ENCODE measurements around the gene ATF7.

The ATF7 gene

DNA sequence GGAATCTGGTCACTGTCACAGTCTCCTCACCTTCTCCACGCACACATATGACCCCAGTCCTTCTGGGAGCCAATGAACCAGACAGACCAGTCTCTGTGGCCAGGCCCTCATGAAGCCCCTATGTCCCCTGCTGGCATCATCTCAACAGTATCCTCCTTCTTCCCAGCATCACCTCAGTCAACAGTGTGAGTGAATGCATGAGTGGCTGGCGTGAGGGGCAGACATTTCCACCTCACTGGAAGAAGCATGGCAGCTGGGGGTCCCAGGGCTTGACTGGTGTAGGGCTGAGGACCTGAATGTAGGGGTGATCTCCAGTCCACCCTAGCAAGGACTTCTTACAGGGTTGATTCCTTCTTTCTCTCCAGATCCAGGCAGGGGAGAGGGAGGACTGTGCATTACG lies 128.7 kb downstream of the ATF7 start:
- Mint-ChIP-seq H3K27ac (no peak overlapping the region), H3K4me1 (peaks cover 30 to 50% of the 10 kb centered on the region in 2 donors), H3K4me3 (no peak overlapping the region), H3K9me3 (peaks cover 0 to 4% of the 10 kb centered on the region in 2 donors), H3K36me3 (peaks cover 4 to 7% of the 10 kb centered on the region in 2 donors), H3K27me3 (no peaks in the 10 kb centered on the region)
- ATAC-seq (replicated peaks) = no peak
- no peak for DNase-seq

DNA sequence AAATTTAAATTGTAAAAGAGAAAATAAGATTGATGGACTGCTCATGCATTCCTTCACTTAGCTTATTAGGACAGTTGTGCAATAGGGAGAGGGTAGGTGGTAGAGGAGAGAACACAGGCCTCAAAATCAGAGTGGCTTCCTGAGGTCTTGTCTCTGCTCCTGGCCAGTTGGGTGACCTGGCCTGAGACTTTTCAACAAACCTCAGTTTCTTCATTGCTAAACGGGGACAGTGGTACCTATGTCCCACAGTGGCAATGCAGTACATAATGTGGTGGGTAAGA lies 129.5 kb downstream of the ATF7 start:
- H3K9me3 Mint-ChIP-seq = no peaks in the 10 kb centered on the region
- H3K4me1 Mint-ChIP-seq = peaks cover 30 to 50% of the 10 kb centered on the region in 2 donors
- H3K4me3 Mint-ChIP-seq = no peak overlapping the region
- ATAC-seq (replicated peaks) = no peak
- no peak overlapping the region for H3K27ac Mint-ChIP-seq
- H3K27me3 Mint-ChIP-seq = no peaks in the 10 kb centered on the region
- DNase-seq = no peak
- H3K36me3 Mint-ChIP-seq = peaks cover 0 to under 1% of the 10 kb centered on the region in 2 donors

DNA sequence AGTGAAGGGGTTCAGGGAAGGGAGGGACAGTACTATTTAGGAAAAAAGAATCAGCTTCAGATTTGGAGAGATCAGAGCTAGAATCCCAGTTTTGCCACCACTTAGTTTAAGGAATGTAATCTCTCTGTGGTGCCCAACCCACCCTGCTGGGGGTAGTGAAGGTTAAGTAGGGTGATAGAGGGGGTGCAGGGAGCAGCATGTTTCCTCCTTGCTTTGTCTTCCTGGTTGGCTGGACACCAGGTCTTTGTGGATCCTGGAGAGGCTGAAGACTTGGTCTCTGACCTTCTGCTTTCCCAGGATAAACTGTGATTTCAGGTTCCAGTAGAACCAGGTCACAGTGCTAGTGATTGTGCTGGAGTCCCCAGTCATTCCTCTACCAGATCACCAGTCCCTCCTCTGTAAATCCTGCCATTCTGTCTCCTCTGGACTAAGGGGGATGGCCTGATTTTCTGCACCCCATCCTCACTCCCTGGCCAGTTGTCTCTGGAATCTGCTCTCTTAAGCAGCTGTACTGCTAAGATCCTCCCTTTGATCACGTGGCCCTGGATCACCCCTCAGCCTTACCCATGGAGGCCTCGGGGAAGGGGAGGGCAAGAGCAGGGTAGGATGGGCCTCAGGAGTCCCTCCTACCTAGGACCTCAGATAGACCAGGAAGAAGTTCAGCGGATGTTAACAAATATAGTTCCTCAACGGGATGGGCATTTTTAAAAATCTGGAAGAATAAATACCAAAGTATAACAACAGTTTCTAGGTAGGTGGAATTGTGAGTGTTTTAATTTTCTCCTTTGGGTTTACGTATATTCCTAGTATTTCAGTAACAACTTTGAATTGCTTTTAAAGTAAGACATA lies 130.1 kb downstream of the ATF7 start:
- Mint-ChIP-seq H3K36me3 (no peaks in the 10 kb centered on the region), H3K27ac (peak overlapping the region; percentile 33), H3K9me3 (no peaks in the 10 kb centered on the region), H3K4me3 (no peak overlapping the region), H3K27me3 (no peaks in the 10 kb centered on the region), H3K4me1 (peaks cover 30 to 51% of the 10 kb centered on the region in 2 donors)
- DNase-seq = no peak
- ATAC-seq (replicated peaks) = no peak

DNA sequence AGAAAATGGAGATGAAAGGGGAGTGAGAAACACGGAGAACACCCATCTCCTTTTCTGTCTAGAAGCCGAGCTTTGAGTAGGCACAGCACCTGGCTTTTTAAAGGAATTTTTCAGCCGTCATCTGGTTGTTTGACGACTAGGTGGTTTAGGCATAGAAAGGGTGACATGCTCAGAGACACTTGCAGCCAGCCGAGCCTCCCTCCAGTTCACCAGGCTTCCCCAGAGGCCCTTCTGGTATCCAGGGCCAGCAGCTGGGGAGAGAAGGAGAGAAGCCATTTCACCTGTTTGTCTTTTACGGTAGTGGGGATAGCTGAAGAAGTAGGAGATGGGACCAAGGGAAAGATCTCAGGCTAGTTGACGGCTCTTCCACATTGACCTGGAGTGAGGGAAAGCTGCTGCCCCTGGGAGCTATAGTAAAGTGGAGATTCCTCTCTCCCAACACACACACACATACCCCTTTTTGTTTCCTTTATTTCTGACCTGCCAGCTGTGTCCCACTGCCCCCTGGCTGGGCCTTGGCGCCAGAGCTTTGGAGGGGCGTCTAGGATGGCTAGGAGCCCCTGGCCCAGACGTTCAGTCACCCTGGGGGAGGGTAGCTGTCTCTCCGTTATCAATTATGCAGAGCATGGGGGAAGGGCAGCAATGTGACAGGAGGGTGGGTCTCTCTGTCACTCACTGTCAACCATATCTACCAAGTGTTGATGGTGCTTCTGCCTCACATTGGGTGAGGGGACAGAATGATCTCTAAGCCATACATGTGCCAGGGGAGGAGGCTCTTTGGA lies 132.4 kb downstream of the ATF7 start:
- ATAC-seq (replicated peaks) = peak; percentile 8 to 11
- H3K4me1 Mint-ChIP-seq = peaks cover 22 to 39% of the 10 kb centered on the region in 2 donors
- H3K27me3 Mint-ChIP-seq = no peaks in the 10 kb centered on the region
- H3K4me3 Mint-ChIP-seq = peak overlapping the region; percentile 95 to 99
- H3K9me3 Mint-ChIP-seq = no peaks in the 10 kb centered on the region
- peak overlapping the region; percentile 95 for H3K27ac Mint-ChIP-seq
- no peaks in the 10 kb centered on the region for H3K36me3 Mint-ChIP-seq
- DNase-seq = no peak

DNA sequence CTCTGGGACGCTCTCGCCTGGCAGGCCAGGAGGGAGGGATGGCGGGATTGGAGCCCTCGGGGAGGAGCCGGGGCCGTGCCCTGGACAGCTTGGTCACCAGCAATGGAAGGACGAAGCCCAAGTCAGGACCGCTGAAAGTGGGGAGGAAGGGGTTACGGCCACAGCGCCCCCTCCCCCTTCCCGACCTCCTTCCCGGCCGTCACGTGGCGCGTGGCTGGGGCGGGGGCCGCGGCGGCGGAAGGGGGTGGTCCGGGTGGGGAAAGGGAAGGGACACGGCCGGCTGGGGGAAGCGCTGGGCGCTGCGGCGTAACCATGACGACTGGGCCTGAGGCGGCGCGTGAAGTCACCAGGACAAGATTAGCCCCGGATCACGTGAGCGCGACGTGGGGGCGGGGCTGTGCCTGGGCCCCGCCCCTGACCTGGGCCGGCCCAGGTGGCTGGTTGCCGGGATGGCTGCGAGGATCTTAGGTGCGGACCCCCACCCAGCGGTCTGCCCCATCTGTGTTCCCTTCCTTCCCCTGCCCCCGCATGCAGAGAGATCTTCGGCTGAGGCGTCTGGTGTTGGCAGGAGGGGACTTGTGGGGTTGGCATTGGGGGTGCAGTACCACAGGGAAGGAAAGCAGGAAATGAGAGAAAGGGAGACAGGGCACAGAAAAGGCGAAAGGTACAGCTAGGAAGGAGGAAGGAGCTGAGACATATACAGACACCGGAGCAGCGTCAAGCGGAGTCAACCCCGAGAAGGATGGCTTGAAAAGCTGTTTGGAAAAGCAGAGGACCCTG lies 133.2 kb downstream of the ATF7 start:
- Mint-ChIP-seq H3K4me1 (peaks cover 16 to 31% of the 10 kb centered on the region in 2 donors), H3K36me3 (peaks cover 0 to 3% of the 10 kb centered on the region in 2 donors), H3K27me3 (no peaks in the 10 kb centered on the region), H3K9me3 (no peaks in the 10 kb centered on the region), H3K4me3 (peak overlapping the region; percentile 95 to 99), H3K27ac (peak overlapping the region; percentile 95)
- ATAC-seq (replicated peaks) (peak; percentile 97 to 98), DNase-seq (peak; percentile 81)

DNA sequence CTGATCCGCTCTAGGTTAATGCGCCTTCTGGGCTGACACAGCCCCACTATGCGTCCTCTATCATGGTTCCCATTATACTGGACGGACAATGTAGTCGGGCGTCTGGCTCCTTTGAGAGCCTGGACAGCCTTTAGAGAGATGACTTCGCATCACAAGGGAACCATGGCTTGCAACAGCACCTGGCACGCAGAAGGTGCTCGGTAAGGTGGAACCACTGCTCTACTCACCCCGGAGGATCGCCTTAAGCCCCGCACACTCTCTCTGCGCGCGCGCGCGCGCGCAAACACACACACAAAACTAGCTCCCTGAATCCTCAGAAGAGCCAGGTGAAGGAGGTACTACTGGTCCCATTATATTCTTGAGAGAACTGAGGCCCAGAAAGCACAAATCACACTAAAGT lies 134.0 kb downstream of the ATF7 start:
- H3K9me3 Mint-ChIP-seq = no peaks in the 10 kb centered on the region
- peaks cover 16 to 30% of the 10 kb centered on the region in 2 donors for H3K4me1 Mint-ChIP-seq
- ATAC-seq (replicated peaks) = peak in 1 of 2 donors; percentile 10
- DNase-seq = no peak
- peak overlapping the region; percentile 95 to 99 for H3K4me3 Mint-ChIP-seq
- peak overlapping the region; percentile 65 for H3K27ac Mint-ChIP-seq
- no peaks in the 10 kb centered on the region for H3K27me3 Mint-ChIP-seq
- H3K36me3 Mint-ChIP-seq = peaks cover 6 to 10% of the 10 kb centered on the region in 2 donors

DNA sequence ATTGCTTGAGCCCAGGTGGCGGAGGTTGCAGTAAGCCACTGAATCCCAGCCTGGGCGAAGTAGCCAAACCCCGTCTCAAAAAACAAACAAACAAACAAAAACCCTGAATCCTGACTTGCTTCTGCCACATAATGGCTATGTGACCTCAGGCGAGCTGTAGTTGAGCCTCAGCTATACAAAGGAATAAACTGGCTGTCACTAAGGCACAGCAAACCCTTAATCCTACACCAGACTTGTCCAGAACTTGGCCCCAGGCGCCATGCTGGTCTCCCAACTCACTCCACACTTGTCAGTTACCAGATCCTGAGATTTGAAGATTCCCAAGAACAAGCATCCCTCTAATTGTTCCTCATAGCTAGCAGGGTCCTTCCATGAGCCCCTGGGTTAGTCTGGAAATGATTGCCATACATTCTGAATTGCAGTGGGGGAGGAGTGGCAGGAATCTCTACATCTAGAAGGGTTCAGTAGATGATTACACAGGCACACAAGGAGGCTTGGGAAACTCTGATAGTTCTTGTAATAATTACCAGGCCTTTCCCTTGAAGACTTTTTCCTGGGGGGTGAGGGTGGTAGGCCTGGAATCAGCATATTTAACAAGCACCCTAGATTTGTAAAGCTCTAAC lies 136.8 kb downstream of the ATF7 start:
- Mint-ChIP-seq H3K36me3 (peaks cover 21 to 26% of the 10 kb centered on the region in 2 donors), H3K27ac (no peak overlapping the region), H3K4me1 (peaks cover 16 to 35% of the 10 kb centered on the region in 2 donors), H3K27me3 (no peaks in the 10 kb centered on the region), H3K9me3 (no peaks in the 10 kb centered on the region), H3K4me3 (no peak overlapping the region)
- ATAC-seq (replicated peaks) (no peak), DNase-seq (no peak)

DNA sequence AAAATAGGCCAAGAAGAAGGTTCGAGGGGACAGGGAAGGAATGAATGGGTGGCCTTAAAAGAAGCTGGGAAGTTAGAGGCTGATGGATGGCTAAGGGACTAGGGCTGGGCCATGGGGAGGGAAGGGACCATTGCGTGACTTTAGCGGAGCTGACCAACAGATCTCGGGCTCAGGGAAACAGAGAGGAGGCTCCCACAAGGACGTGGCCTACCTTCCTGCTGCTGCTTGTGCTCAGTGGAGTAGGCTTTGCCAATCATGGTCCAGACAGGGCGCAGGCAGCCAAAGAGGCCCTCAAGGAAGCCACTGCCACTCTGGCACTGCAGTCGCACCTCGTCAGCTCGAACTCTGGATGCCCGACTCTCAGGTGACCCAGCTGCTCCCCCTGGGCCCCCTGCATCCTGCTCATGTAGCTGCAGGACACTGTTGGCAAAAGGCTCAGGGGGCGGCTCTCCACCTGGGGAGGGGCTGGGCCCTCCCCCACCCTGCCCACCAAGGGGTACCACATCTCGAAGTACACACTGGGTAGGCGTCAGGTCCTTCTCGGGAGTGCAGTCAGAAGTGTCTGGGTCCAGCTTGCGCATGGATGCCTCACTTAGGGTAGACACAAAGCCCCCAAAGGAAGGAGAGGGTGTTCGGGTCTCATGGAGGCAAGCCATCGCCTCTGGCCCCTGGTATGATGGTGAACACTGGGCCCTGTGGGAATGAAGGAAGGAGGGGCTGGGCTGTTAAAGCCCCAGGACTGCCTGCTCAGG lies 139.3 kb downstream of the ATF7 start:
- no peak overlapping the region for H3K4me3 Mint-ChIP-seq
- no peaks in the 10 kb centered on the region for H3K27me3 Mint-ChIP-seq
- no peak for DNase-seq
- ATAC-seq (replicated peaks) = no peak
- H3K9me3 Mint-ChIP-seq = no peaks in the 10 kb centered on the region
- H3K36me3 Mint-ChIP-seq = peaks cover 35 to 39% of the 10 kb centered on the region in 2 donors
- peaks cover 10 to 30% of the 10 kb centered on the region in 2 donors for H3K4me1 Mint-ChIP-seq
- peak overlapping the region; percentile 63 for H3K27ac Mint-ChIP-seq

DNA sequence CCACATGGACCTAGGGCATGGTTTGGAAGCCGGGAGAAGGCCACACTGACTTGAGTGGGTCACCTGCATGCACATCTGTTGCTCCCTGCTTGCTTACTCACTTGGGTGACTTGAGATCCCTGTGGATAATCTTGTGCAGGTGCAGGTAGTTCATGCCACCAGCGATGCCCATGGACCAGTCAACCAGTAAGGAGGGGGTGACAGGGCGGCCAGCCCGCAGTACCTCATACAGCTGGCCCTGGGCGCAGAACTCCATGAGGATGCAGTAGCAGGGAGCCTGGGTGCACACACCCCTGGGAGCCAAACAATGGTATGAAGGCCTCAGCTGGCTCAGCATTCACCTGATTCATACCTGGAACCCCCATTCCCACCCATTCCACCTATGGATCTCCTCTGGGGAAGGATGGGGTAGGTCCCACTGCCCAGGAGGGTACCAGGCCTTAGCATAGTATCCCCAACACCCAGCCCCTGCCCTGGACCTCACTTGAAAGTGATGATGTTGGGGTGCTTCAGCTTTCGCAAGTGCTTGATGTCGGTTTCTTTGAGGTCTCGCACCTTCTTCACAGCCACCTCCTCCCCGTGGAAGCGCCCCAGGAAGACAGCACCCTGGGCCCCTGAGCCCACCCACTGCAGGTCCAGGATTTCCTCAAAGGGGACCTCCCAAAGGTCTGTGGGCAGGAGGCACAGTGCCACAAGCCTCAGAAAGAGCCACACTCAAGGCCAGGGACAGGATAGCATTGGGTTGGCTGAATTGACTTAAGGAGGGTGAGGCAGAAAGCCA lies 140.0 kb downstream of the ATF7 start:
- H3K27ac Mint-ChIP-seq = peak overlapping the region; percentile 63

DNA sequence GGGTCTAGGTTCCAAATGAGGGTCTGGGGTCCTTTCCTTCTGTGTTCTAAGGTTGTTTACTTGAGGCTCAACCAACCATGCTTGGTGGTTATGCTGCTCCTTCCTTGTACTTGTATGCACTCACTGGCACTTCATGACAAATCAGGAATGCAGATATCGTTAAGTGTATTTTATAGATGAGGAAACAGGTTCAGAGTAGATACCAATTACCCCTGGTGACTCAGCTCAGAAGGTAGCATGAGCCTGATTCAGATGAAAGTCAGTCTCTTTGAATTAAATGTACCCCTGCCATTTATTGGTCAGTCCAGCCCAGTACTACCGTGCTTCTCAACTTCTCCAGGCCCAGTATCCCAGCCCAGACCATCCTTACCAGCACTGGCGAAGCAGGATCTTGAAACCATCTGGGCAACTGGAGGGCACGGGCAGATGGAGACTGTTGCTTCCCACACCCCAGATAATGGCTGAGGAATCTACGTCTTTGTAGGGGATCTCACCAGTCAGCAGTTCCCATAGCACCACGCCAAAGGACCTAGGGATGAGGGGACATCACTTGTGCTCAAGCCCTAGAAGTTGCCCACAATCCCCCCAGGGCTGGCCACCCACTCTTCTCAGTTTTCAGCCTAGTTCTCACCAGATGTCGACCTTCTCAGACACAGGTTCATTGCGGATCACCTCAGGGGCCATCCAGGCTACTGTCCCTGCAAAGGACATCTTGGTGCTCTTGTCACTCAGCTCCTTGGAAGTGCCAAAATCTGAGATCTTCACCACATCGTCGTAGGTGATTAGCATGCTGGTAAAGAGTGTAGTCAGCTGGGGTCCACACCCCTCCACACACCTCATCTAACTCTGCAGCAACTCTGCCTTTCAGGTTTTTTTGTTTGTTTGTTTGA lies 141.3 kb downstream of the ATF7 start:
- no peak overlapping the region for H3K4me3 Mint-ChIP-seq
- no peak for ATAC-seq (replicated peaks)

More for the DNA sequence above, 140.0 kb downstream of the ATF7 start:
- Mint-ChIP-seq H3K4me3 (no peak overlapping the region), H3K36me3 (peaks cover 38 to 42% of the 10 kb centered on the region in 2 donors), H3K4me1 (peaks cover 12 to 25% of the 10 kb centered on the region in 2 donors), H3K27me3 (no peaks in the 10 kb centered on the region), H3K9me3 (no peaks in the 10 kb centered on the region)
- DNase-seq (no peak), ATAC-seq (replicated peaks) (no peak)

DNA sequence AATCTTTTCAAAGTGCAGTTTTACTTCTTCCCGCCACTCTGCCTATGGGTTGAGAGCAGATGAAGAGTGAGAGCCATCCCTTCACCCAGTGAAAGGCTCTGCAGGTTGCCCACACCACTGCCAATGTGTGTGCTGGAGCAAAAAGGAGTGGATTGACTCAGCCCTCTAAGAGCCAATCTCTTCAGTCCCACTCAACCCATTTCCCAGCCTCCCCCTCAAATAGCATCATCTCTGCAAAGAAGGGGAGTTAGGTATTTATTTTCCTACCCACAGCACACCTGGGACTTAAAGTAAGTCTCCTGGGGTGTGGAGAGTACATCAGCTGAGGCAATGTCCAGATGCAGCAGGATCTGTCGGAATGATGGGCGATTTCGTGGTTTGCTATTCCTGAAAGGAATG lies 142.2 kb downstream of the ATF7 start:
- Mint-ChIP-seq H3K4me1 (peaks cover 12 to 25% of the 10 kb centered on the region in 2 donors), H3K9me3 (no peaks in the 10 kb centered on the region), H3K4me3 (no peak overlapping the region), H3K36me3 (peaks cover 47 to 51% of the 10 kb centered on the region in 2 donors), H3K27me3 (no peaks in the 10 kb centered on the region), H3K27ac (peak overlapping the region; percentile 56)
- ATAC-seq (replicated peaks) = peak; percentile 41 to 44
- no peak for DNase-seq

More for the DNA sequence above, 141.3 kb downstream of the ATF7 start:
- H3K36me3 Mint-ChIP-seq = peaks cover 39 to 43% of the 10 kb centered on the region in 2 donors
- H3K27ac Mint-ChIP-seq = peak overlapping the region; percentile 79
- peaks cover 12 to 25% of the 10 kb centered on the region in 2 donors for H3K4me1 Mint-ChIP-seq
- H3K9me3 Mint-ChIP-seq = no peaks in the 10 kb centered on the region
- DNase-seq = no peak
- no peaks in the 10 kb centered on the region for H3K27me3 Mint-ChIP-seq

Measured in stimulated activated naive B cell treated with anti-CD40 and anti-IgM and Interleukin-4, amounts not matched to agents 10 μg/mL and 1 μg/mL and 100 μg/mL, for 72 hours (primary cell).